Measurements from ENCODE around the gene BDNF. TPM values are rescaled to one million over a fixed set of nuclear protein-coding genes. Genes with fewer than 3 reads are reported as not detected.

BDNF gene
- total RNA-seq (2022; extraction: Qiagen RNA extraction; ENCODE audit: low read depth): 7.3 to 11.4 TPM (median 8.2 TPM) in 5 replicates

GRCh38 chr11:27700351-27701301 is at the start of gene BDNF:
TSS of gene BDNF (minus strand) at chr11:27700455. CDS start at chr11:27658564, 41,891 bp downstream.

Other genes starting within 250 kb of the BDNF start
- gene LGR4, start 227.7 kb downstream of the BDNF start, total RNA-seq (2022; extraction: Qiagen RNA extraction; ENCODE audit: low read depth): 35.9 to 44.7 TPM (median 41.0 TPM) in 5 replicates
- 5.2 to 10.4 TPM (median 6.8 TPM) in 5 replicates for gene LIN7C, start 193.7 kb downstream of the BDNF start, total RNA-seq (2022; extraction: Qiagen RNA extraction; ENCODE audit: low read depth)